Liver (tissue), 9 donors: ENCODE results near the gene CHRDL2. TPM values are rescaled to one million over a fixed set of nuclear protein-coding genes. Genes with fewer than 3 reads are reported as not detected.

Experiments used
- DNase-seq: peaks from one replicate; pipeline ENCODE4 v3.0.0-alpha.2; 2017; ENCODE audit warnings: low spot score
- H3K27ac ChIP-seq, 2 donors: one replicate each; pipeline ENCODE4 v1.7.0; 2013; ENCODE audit warnings: inconsistent platforms in 2 of 2, low read length in 2 of 2, control low read depth in 1 of 2, low read depth in 1 of 2, mild to moderate bottlenecking in 1 of 2
- H3K27me3 ChIP-seq, 4 donors: one replicate each; pipeline versions ENCODE4 v1.6.1 to v1.7.0; 2013; ENCODE audit warnings: low read length in 3 of 4, inconsistent platforms in 1 of 4, mild to moderate bottlenecking in 1 of 4, moderate library complexity in 1 of 4; ENCODE audit not compliant: control insufficient read depth in 4 of 4, insufficient read depth in 4 of 4
- H3K36me3 ChIP-seq, 4 donors: one replicate each; pipeline versions ENCODE4 v1.6.1 to v1.7.0; 2013; ENCODE audit warnings: low read length in 3 of 4, mild to moderate bottlenecking in 3 of 4, low read depth in 1 of 4, moderate library complexity in 1 of 4; ENCODE audit not compliant: control insufficient read depth in 4 of 4, insufficient read depth in 3 of 4
- H3K4me1 ChIP-seq, 4 donors: one replicate each; pipeline versions ENCODE4 v1.6.1 to v1.7.0; 2013; ENCODE audit warnings: low read length in 3 of 4, mild to moderate bottlenecking in 3 of 4, moderate library complexity in 1 of 4; ENCODE audit not compliant: control insufficient read depth in 4 of 4, insufficient read depth in 4 of 4
- H3K4me3 ChIP-seq, 3 donors: one replicate each; pipeline versions ENCODE4 v1.6.1 to v1.7.0; 2013; ENCODE audit warnings: low read length in 3 of 3, control low read depth in 1 of 3, low read depth in 1 of 3, mild to moderate bottlenecking in 1 of 3
- H3K9ac ChIP-seq, 2 donors: one replicate each; pipeline ENCODE4 v1.7.0; 2013; ENCODE audit warnings: low read length in 2 of 2, mild to moderate bottlenecking in 2 of 2, moderate library complexity in 2 of 2, control low read depth in 1 of 2, low read depth in 1 of 2
- H3K9me3 ChIP-seq, 4 donors: one replicate each; pipeline versions ENCODE4 v1.6.1 to v1.7.0; 2013; ENCODE audit warnings: low read length in 3 of 4; ENCODE audit not compliant: control insufficient read depth in 4 of 4
- EGR1 ChIP-seq, 2 donors: IDR thresholded peaks; 2 replicates each; pipeline ENCODE4 v1.6.1; 2016 to 2018; ENCODE audit warnings: antibody characterized with exemption in 2 of 2, low read depth in 2 of 2
- FOXA1 ChIP-seq: IDR thresholded peaks from 2 replicates; pipeline ENCODE4 v1.6.1; 2016; ENCODE audit warnings: antibody characterized with exemption
- FOXA2 ChIP-seq: IDR thresholded peaks from 2 replicates; pipeline ENCODE4 v1.6.1; 2016; ENCODE audit warnings: antibody characterized with exemption
- GABPA ChIP-seq, 2 donors: IDR thresholded peaks in 1 of 2; conservative IDR thresholded peaks in 1 of 2; 2 replicates each; pipeline ENCODE4 v1.6.1; 2016; ENCODE audit warnings: antibody characterized with exemption in 2 of 2, mild to moderate bottlenecking in 1 of 2, moderate library complexity in 1 of 2
- HNF4A ChIP-seq, 2 donors: conservative IDR thresholded peaks; 2 replicates each; pipeline ENCODE4 v1.6.1; 2016; ENCODE audit warnings: antibody characterized with exemption in 2 of 2, mild to moderate bottlenecking in 2 of 2
- HNF4G ChIP-seq: IDR thresholded peaks from 2 replicates; pipeline ENCODE4 v1.6.1; 2016; ENCODE audit warnings: antibody characterized with exemption
- JUND ChIP-seq, 2 donors: IDR thresholded peaks; 2 replicates each; pipeline ENCODE4 v1.6.1; 2016; ENCODE audit warnings: antibody characterized with exemption in 2 of 2
- NR2F2 ChIP-seq: IDR thresholded peaks from 2 replicates; pipeline ENCODE4 v1.6.1; 2016; ENCODE audit warnings: antibody characterized with exemption
- RAD21 ChIP-seq, 2 donors: IDR thresholded peaks; 2 replicates each; pipeline ENCODE4 v1.6.1; 2016; ENCODE audit warnings: antibody characterized with exemption in 2 of 2, mild to moderate bottlenecking in 2 of 2
- RXRA ChIP-seq, 2 donors: IDR thresholded peaks; 2 replicates each; pipeline ENCODE4 v1.6.1; 2017 to 2018; ENCODE audit warnings: antibody characterized with exemption in 2 of 2, mild to moderate bottlenecking in 1 of 2
- SP1 ChIP-seq: IDR thresholded peaks from 2 replicates; pipeline ENCODE4 v1.6.1; 2018; ENCODE audit warnings: antibody characterized with exemption, mild to moderate bottlenecking
- TAF1 ChIP-seq: conservative IDR thresholded peaks from 2 replicates; pipeline ENCODE4 v1.6.1; 2016; ENCODE audit warnings: antibody characterized with exemption, mild to moderate bottlenecking
- YY1 ChIP-seq: IDR thresholded peaks from 2 replicates; pipeline ENCODE4 v1.6.1; 2016; ENCODE audit warnings: antibody characterized with exemption, mild to moderate bottlenecking
- WGBS: extraction: QIAGEN DNeasy Blood & Tissue Kit; methylation state at CpG from one replicate; pipeline ENCODE4 v1.1.7; 2013; 5-methylcytosine and 5-hydroxymethylcytosine counted together
- polyA plus RNA-seq, 2 donors: library from polyadenylated mRNA; stranded (reverse) in 1 of 2; unstranded in 1 of 2; fragments of 200-250 nt in 1 of 2; fragments of >200 nt in 1 of 2; fragmentation: Nextera tagmentation in 1 of 2; extraction: Ambion mirVana in 1 of 2; gene quantifications; one replicate each; pipeline versions ENCODE4 v1.2.1 to v1.2.3, GENCODE V29; 2013 to 2015
- total RNA-seq, 2 donors: library from RNA; depleted of rRNA; stranded (reverse); fragments of >200 nt; gene quantifications; one replicate each; pipeline ENCODE4 v1.2.3, GENCODE V29; 2014
- TF ChIP-seq, protein P1 (sequence below): IDR thresholded peaks from 2 replicates; pipeline ENCODE4 v1.6.1; 2016; ENCODE audit warnings: antibody characterized with exemption
- TF ChIP-seq, protein P2 (sequence below): IDR thresholded peaks from 2 replicates; pipeline ENCODE4 v1.6.1; 2016; ENCODE audit warnings: antibody characterized with exemption, mild to moderate bottlenecking
- TF ChIP-seq, protein P3 (sequence below): IDR thresholded peaks from 2 replicates; pipeline ENCODE4 v1.6.1; 2016; ENCODE audit warnings: antibody characterized with exemption
- TF ChIP-seq, protein P4 (sequence below): IDR thresholded peaks from 2 replicates; pipeline ENCODE4 v1.6.1; 2016; ENCODE audit warnings: antibody characterized with exemption
- TF ChIP-seq, protein P5 (sequence below): fragments of 150-350 bp; IDR thresholded peaks from 2 replicates; pipeline ENCODE4 v1.5.1; 2017; ENCODE audit warnings: improper control_type of control experiment, low read depth, low read length; ENCODE audit not compliant: missing input control
- donor health status: healthy.
- donor health status: healthy.
- donor health status: healthy.
- donor health status: healthy.
- donor health status: healthy.

CHRDL2 gene
- total and polyA plus RNA-seq, 4 donors = 1.8 to 19.0 (median 15.8) TPM; not detected in 1

DNA sequence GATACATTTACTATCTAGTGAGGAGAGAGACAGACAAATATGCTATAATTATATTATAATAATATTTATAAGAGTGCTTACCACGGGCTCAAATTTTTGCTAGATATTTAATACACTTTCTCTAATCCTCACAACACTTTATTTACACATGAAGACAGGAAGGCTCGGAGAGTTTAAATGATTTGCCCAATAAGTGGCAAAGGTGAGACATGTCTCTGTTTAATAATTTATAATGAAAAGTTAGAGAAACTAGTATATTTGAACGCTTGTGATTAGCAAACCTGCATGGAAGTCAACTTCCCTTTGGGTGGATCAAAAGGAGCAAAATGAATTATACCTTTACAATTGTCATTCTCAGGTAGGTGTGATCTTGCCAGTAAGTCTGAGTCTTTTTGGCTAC is 83.4 kb downstream of the CHRDL2 start:
- no peak for DNase-seq
- H3K27ac ChIP-seq = no peak overlapping the region
- no peak overlapping the region for H3K9ac ChIP-seq
- H3K36me3 ChIP-seq = peaks cover 0 to 2% (median 0%) of the 10 kb centered on the region in 4 donors
- no peaks in the 10 kb centered on the region for H3K27me3 ChIP-seq
- no peak for TF ChIP-seq FOXA2
- peak in 1 of 2 donors; percentile 10 for TF ChIP-seq HNF4A (conservative IDR thresholded peaks at IDR 0.05)
- no peak overlapping the region for H3K4me3 ChIP-seq
- H3K4me1 ChIP-seq = peaks cover 0 to 13% (median 4%) of the 10 kb centered on the region in 4 donors
- no peaks in the 10 kb centered on the region for H3K9me3 ChIP-seq
- WGBS = 43% methylated on average over 3 of the region's 3 CpGs

DNA sequence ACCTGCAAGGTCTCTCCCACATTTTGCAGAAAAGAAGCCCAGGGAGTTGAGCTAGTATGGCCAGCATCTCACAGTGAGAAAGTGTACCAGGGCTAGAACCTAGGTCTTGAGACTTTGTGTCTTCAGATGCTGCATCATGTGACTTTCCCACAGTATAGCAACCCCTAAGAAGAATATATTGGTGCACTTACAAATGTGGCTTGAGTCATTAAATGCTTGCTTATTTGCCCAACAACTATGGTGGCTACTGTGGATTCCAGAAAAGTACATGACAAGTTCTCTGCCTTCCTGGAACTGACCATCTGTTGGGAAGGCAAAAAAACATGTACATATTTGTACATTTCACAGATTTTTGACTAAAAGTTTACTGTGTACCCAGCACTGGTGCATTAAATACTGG is 83.8 kb downstream of the CHRDL2 start:
- Histone ChIP-seq H3K9me3 (no peaks in the 10 kb centered on the region), H3K9ac (no peak overlapping the region), H3K4me1 (peaks cover 0 to 13% (median 4%) of the 10 kb centered on the region in 4 donors), H3K4me3 (no peak overlapping the region), H3K36me3 (no peaks in the 10 kb centered on the region), H3K27ac (no peak overlapping the region), H3K27me3 (no peaks in the 10 kb centered on the region)
- TF ChIP-seq, protein P1, sequence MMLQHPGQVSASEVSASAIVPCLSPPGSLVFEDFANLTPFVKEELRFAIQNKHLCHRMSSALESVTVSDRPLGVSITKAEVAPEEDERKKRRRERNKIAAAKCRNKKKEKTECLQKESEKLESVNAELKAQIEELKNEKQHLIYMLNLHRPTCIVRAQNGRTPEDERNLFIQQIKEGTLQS = no peak
- TF ChIP-seq YY1 (no peak), FOXA2 (no peak), HNF4G (no peak), SP1 (no peak), JUND (IDR thresholded peaks at IDR 0.05) (no peak), NR2F2 (no peak), FOXA1 (no peak), RAD21 (IDR thresholded peaks at IDR 0.05) (no peak), EGR1 (IDR thresholded peaks at IDR 0.05; ENCODE audit: low read depth in 2 of 2) (no peak), TAF1 (no peak), HNF4A (conservative IDR thresholded peaks at IDR 0.05) (no peak), RXRA (IDR thresholded peaks at IDR 0.05) (no peak), GABPA (IDR thresholded peaks at IDR 0.05 in 1 of 2, conservative IDR thresholded peaks at IDR 0.05 in 1 of 2) (no peak)
- TF ChIP-seq, protein P2, sequence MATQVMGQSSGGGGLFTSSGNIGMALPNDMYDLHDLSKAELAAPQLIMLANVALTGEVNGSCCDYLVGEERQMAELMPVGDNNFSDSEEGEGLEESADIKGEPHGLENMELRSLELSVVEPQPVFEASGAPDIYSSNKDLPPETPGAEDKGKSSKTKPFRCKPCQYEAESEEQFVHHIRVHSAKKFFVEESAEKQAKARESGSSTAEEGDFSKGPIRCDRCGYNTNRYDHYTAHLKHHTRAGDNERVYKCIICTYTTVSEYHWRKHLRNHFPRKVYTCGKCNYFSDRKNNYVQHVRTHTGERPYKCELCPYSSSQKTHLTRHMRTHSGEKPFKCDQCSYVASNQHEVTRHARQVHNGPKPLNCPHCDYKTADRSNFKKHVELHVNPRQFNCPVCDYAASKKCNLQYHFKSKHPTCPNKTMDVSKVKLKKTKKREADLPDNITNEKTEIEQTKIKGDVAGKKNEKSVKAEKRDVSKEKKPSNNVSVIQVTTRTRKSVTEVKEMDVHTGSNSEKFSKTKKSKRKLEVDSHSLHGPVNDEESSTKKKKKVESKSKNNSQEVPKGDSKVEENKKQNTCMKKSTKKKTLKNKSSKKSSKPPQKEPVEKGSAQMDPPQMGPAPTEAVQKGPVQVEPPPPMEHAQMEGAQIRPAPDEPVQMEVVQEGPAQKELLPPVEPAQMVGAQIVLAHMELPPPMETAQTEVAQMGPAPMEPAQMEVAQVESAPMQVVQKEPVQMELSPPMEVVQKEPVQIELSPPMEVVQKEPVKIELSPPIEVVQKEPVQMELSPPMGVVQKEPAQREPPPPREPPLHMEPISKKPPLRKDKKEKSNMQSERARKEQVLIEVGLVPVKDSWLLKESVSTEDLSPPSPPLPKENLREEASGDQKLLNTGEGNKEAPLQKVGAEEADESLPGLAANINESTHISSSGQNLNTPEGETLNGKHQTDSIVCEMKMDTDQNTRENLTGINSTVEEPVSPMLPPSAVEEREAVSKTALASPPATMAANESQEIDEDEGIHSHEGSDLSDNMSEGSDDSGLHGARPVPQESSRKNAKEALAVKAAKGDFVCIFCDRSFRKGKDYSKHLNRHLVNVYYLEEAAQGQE = no peak
- TF ChIP-seq, protein P3, sequence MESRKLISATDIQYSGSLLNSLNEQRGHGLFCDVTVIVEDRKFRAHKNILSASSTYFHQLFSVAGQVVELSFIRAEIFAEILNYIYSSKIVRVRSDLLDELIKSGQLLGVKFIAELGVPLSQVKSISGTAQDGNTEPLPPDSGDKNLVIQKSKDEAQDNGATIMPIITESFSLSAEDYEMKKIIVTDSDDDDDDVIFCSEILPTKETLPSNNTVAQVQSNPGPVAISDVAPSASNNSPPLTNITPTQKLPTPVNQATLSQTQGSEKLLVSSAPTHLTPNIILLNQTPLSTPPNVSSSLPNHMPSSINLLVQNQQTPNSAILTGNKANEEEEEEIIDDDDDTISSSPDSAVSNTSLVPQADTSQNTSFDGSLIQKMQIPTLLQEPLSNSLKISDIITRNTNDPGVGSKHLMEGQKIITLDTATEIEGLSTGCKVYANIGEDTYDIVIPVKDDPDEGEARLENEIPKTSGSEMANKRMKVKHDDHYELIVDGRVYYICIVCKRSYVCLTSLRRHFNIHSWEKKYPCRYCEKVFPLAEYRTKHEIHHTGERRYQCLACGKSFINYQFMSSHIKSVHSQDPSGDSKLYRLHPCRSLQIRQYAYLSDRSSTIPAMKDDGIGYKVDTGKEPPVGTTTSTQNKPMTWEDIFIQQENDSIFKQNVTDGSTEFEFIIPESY = no peak
- TF ChIP-seq, protein P4, sequence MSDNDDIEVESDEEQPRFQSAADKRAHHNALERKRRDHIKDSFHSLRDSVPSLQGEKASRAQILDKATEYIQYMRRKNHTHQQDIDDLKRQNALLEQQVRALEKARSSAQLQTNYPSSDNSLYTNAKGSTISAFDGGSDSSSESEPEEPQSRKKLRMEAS = no peak
- TF ChIP-seq, protein P5, sequence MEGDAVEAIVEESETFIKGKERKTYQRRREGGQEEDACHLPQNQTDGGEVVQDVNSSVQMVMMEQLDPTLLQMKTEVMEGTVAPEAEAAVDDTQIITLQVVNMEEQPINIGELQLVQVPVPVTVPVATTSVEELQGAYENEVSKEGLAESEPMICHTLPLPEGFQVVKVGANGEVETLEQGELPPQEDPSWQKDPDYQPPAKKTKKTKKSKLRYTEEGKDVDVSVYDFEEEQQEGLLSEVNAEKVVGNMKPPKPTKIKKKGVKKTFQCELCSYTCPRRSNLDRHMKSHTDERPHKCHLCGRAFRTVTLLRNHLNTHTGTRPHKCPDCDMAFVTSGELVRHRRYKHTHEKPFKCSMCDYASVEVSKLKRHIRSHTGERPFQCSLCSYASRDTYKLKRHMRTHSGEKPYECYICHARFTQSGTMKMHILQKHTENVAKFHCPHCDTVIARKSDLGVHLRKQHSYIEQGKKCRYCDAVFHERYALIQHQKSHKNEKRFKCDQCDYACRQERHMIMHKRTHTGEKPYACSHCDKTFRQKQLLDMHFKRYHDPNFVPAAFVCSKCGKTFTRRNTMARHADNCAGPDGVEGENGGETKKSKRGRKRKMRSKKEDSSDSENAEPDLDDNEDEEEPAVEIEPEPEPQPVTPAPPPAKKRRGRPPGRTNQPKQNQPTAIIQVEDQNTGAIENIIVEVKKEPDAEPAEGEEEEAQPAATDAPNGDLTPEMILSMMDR = no peak
- DNase-seq = no peak
